HCT116 (cell line): ENCODE results near the gene IRF3. TPM values are rescaled to one million over a fixed set of nuclear protein-coding genes. Genes with fewer than 3 reads are reported as not detected.
A peak's percentile ranks its signal among the peaks of the same experiment; 100 is the strongest.

Experiments used
- ATAC-seq: fragments of 200-7000 bp; cut with Tn5 transposase; 2 replicates; pipeline ENCODE4 v1.9.1; 2020; ENCODE audit warnings: mild to moderate bottlenecking, moderate library complexity
- BruUV-seq: library from RNA; stranded (reverse); fragments of 400-500 nt; replicated peaks from 2 replicates; lab custom pipeline; 2021; lab: Mats Ljungman, UMichigan
- CTCF ChIA-PET: fragments of 300-600 bp; sonication (Branson Sonifier 250); formaldehyde crosslinking; loops from one replicate; lab custom pipeline; 2021; ENCODE audit warnings: antibody characterized with exemption; lab: Charles Lee
- POLR2A ChIA-PET: fragments of 300-600, 350-600 bp; sonication (Branson Sonifier 250); formaldehyde crosslinking; loops from one replicate; lab custom pipeline; 2021; ENCODE audit warnings: antibody characterized with exemption; lab: Charles Lee
- RAD21 ChIA-PET, 2 experiments: fragments of 300-600 bp; sonication (Branson Sonifier 250); formaldehyde crosslinking; loops; one replicate each; lab custom pipeline; 2023; ENCODE audit warnings: low total read pairs in 2 of 2; ENCODE audit not compliant: uncharacterized antibody in 2 of 2, unreplicated experiment in 2 of 2, low non-redundant PET in 1 of 2; lab: Charles Lee
- DNase-seq: peaks from one replicate; pipeline ENCODE4 v3.0.0-alpha.2; 2010; ENCODE audit warnings: low read depth, low spot score
- H2AFZ ChIP-seq: fragments of 200-600 bp; shearing (Covaris generic), sonication (generic); 2 replicates; pipeline ENCODE4 v1.6.1; 2017; ENCODE audit warnings: low read depth, mixed run types, mixed read lengths, antibody characterized with exemption, low read length; ENCODE audit not compliant: poor library complexity, severe bottlenecking
- H3K27ac ChIP-seq: 2 replicates; pipeline ENCODE4 v1.5.1; 2012; ENCODE audit warnings: low read depth, low read length
- H3K27me3 ChIP-seq: fragments of 200-600 bp; sonication (generic); 2 replicates; pipeline ENCODE4 v1.6.1; 2016; ENCODE audit warnings: mixed run types, low read length, mixed read lengths; ENCODE audit not compliant: insufficient read depth
- H3K36me3 ChIP-seq, 2 experiments: fragments of 200-500 bp in 1 of 2; fragments of 200-600 bp in 1 of 2; sonication (Bioruptor generic) in 1 of 2; sonication (generic) in 1 of 2; 2 replicates each; pipeline versions ENCODE4 v1.5.1 to v1.6.1; 2014 to 2016; ENCODE audit warnings: low read length in 2 of 2, inconsistent platforms in 1 of 2, mixed read lengths in 1 of 2, mixed run types in 1 of 2; ENCODE audit not compliant: insufficient read depth in 2 of 2, control insufficient read depth in 1 of 2
- H3K4me1 ChIP-seq, 2 experiments: fragments of 200-600 bp in 1 of 2; sonication (generic) in 1 of 2; 2 replicates each; pipeline versions ENCODE4 v1.5.1 to v1.6.1; 2012 to 2017; ENCODE audit warnings: low read length in 2 of 2, inconsistent platforms in 1 of 2, mild to moderate bottlenecking in 1 of 2, mixed read lengths in 1 of 2, mixed run types in 1 of 2, moderate library complexity in 1 of 2; ENCODE audit not compliant: insufficient read depth in 2 of 2, control insufficient read depth in 1 of 2
- H3K4me2 ChIP-seq: fragments of 200-600 bp; sonication (generic); 2 replicates; pipeline ENCODE4 v1.6.1; 2017; ENCODE audit warnings: mixed run types, low read length, mixed read lengths
- H3K4me3 ChIP-seq, 2 experiments: fragments of 200-600 bp in 1 of 2; sonication (generic) in 1 of 2; replicated peaks in 1 of 2; 2 replicates each; pipeline ENCODE4 v1.5.1; 2011 to 2016; ENCODE audit warnings: low read length in 2 of 2, control low read depth in 1 of 2, low read depth in 1 of 2, mild to moderate bottlenecking in 1 of 2, mixed read lengths in 1 of 2, mixed run types in 1 of 2
- H3K79me2 ChIP-seq: fragments of 200-600 bp; sonication (generic); 2 replicates; pipeline ENCODE4 v1.6.1; 2017; ENCODE audit warnings: mild to moderate bottlenecking, mixed run types, low read length, moderate library complexity, mixed read lengths; ENCODE audit not compliant: insufficient read depth
- H3K9ac ChIP-seq: fragments of 200-600 bp; sonication (generic); 2 replicates; pipeline ENCODE4 v1.6.1; 2016; ENCODE audit warnings: low read length, mixed read lengths
- H3K9me2 ChIP-seq: fragments of 200-600 bp; sonication (generic), shearing (Covaris generic); 2 replicates; pipeline ENCODE4 v1.6.1; 2017; ENCODE audit warnings: mixed run types, mild to moderate bottlenecking, moderate library complexity; ENCODE audit not compliant: insufficient read depth
- H3K9me3 ChIP-seq, 2 experiments: fragments of 200-500 bp in 1 of 2; fragments of 200-600 bp in 1 of 2; sonication (Bioruptor generic) in 1 of 2; sonication (generic) in 1 of 2; 2 replicates each; pipeline ENCODE4 v1.6.1; 2014 to 2017; ENCODE audit warnings: low read length in 2 of 2, mixed read lengths in 2 of 2, inconsistent platforms in 1 of 2, low read depth in 1 of 2, mild to moderate bottlenecking in 1 of 2, mixed run types in 1 of 2, moderate library complexity in 1 of 2; ENCODE audit not compliant: control insufficient read depth in 1 of 2, insufficient read depth in 1 of 2
- H4K20me1 ChIP-seq: fragments of 200-600 bp; sonication (generic), shearing (Covaris generic); 2 replicates; pipeline ENCODE4 v1.6.1; 2017; ENCODE audit warnings: mixed run types, mild to moderate bottlenecking, moderate library complexity; ENCODE audit not compliant: insufficient read depth
- CTCF ChIP-seq, 3 experiments: fragments of 200-600 bp in 1 of 3; sonication (generic) in 1 of 3; IDR thresholded peaks in 2 of 3; conservative IDR thresholded peaks in 1 of 3; 2 replicates each; pipeline ENCODE4 v1.5.1; 2012 to 2017; ENCODE audit warnings: low read depth in 2 of 3, low read length in 2 of 3, antibody characterized with exemption in 1 of 3, borderline replicate concordance in 1 of 3, control low read depth in 1 of 3, mild to moderate bottlenecking in 1 of 3, mixed read lengths in 1 of 3, mixed run types in 1 of 3, moderate library complexity in 1 of 3; ENCODE audit not compliant: insufficient read depth in 1 of 3
- EZH2 ChIP-seq: fragments of 200-600 bp; sonication (generic); IDR thresholded peaks from 2 replicates; pipeline ENCODE4 v1.6.1; 2017; ENCODE audit warnings: antibody characterized with exemption, mixed run types
- EZH2phosphoT487 ChIP-seq: fragments of 200-600 bp; IDR thresholded peaks from 2 replicates; pipeline ENCODE4 v1.6.1; 2018; ENCODE audit warnings: antibody characterized with exemption, borderline replicate concordance
- RAD21 ChIP-seq: IDR thresholded peaks from 2 replicates; pipeline ENCODE4 v1.6.1; 2012; ENCODE audit warnings: low read depth, mild to moderate bottlenecking
- SIN3A ChIP-seq: IDR thresholded peaks from 2 replicates; pipeline ENCODE4 v1.6.1; 2012; ENCODE audit warnings: low read depth
- SP1 ChIP-seq: IDR thresholded peaks from 2 replicates; pipeline ENCODE4 v1.6.1; 2012; ENCODE audit warnings: low read depth
- intact Hi-C: fragments of 100-400 bp; cut with micrococcal nuclease; formaldehyde crosslinking; loops from 2 replicates; pipeline ENCODE4 v1.10.0; 2022
- total RNA-seq: library from RNA; stranded (reverse); gene quantifications from one replicate; pipeline ENCODE4 v1.2.1, GENCODE V29; 2021; ENCODE audit not compliant: unreplicated experiment
- TF ChIP-seq, protein P1 (sequence below): IDR thresholded peaks from 2 replicates; pipeline ENCODE4 v1.6.1; 2012

Gene IRF3
- total RNA-seq, 1 experiment from 2014 or later: 129 TPM

DNA sequence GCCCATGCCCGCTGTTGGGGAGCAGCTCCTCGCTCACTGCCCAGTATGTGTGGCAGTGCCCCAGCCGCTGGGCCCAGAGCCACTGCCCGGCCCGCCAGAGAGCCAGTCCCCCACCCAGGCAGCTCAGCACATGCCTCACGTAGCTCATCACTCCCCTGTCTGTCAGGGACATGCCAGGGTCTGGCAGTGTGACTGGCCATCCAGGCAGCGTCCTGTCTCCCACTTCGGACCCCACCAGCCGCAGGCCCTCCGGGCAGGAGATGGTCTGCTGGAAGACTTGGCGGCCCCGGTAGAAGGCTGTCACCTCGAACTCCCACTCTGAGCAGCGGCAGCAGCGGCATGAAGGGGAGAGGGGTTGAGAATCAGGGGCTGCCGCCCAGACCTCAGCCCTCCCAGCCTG, 3.6 kb downstream of the IRF3 start:
- TF ChIP-seq EZH2: no peak
- no peak for TF ChIP-seq RAD21
- no peak for TF ChIP-seq CTCF (IDR thresholded peaks at IDR 0.05 in 2 of 3, conservative IDR thresholded peaks at IDR 0.05 in 1 of 3; ENCODE audit: borderline replicate concordance in 1 of 3, insufficient read depth in 1 of 3, low read depth in 2 of 3, low read length in 2 of 3)
- no peak for TF ChIP-seq EZH2phosphoT487
- no peak for TF ChIP-seq SP1
- TF ChIP-seq, protein P1, sequence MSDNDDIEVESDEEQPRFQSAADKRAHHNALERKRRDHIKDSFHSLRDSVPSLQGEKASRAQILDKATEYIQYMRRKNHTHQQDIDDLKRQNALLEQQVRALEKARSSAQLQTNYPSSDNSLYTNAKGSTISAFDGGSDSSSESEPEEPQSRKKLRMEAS: no peak
- no peak for TF ChIP-seq SIN3A
- ATAC-seq (no peak), DNase-seq (no peak)
- TSS peak; percentile 24 for BruUV-seq
- POLR2A ChIA-PET: interaction anchor here (1.0 to 1.8 kb wide), 2 partner anchors 15 to 21 kb away, joined by 3 to 8 read pairs; partner anchors contain the start of genes PRMT1, RRAS and SCAF1
- Histone ChIP-seq H3K9me2 (no peaks in the 10 kb centered on the region), H2AFZ (no peak overlapping the region), H3K4me2 (no peak overlapping the region), H3K9ac (no peak overlapping the region), H3K79me2 (peaks cover 38% of the 10 kb centered on the region), H3K27me3 (no peaks in the 10 kb centered on the region), H4K20me1 (no peaks in the 10 kb centered on the region), H3K36me3 (peaks cover 12 to 48% of the 10 kb centered on the region in 2 experiments; a peak in 3 of 4 replicates), H3K4me1 (peaks cover 2 to 17% of the 10 kb centered on the region in 2 experiments; a peak in 3 of 4 replicates), H3K27ac (no peak overlapping the region; the same call in 1 of the 2 replicates), H3K4me3 (no peak overlapping the region), H3K9me3 (no peaks in the 10 kb centered on the region)
- RAD21 ChIA-PET: no interaction called here
- CTCF ChIA-PET: no interaction called here
- intact Hi-C loops: no loop called here
